Measurements from ENCODE around the gene PRRX1. TPM values are rescaled to one million over a fixed set of nuclear protein-coding genes. Genes with fewer than 3 reads are reported as not detected.

PRRX1 gene
- total RNA-seq, 5 donors from 2014 or later (not counting 1 experiment from before 2014, with no cell fraction given) = 0.07 to 0.50 (median 0.41) TPM; not detected in 2

DNA sequence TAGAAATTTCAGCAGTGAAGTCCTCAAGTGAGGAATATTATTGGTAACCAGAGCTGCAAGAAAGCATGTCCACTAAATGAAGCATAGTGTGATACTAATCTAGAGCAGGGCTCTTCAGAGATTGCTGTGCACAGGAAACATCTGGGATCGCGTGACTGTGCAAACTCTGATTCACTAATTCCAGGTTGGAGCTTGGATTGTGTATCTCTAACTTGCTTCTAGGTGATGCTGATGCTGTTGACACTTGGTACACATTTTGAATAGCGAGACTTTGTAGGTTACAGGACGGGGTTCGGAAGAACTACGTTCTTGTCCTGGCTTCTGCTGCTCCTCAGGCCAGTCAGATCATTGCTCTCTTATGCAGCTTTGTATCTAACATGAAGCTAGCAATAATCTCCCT, 66.5 kb downstream of the PRRX1 start:
- H3K36me3 Mint-ChIP-seq = no peaks in the 10 kb centered on the region
- ChIA-PET POLR2A (no interaction called here), CTCF (no interaction called here)
- Histone ChIP-seq H3K27me3 (replicated peaks in 1 of 2; ENCODE audit: control insufficient read depth in 2 of 2, extremely low read depth in 1 of 2, insufficient read depth in 2 of 2, low read length in 1 of 2) (peaks cover 4 to 6% of the 10 kb centered on the region in 2 experiments), H3K36me3 (ENCODE audit: control insufficient read depth in 2 of 2, extremely low read depth in 1 of 2, insufficient read depth in 1 of 2, low read length in 1 of 2) (no peaks in the 10 kb centered on the region), H3K27ac (ENCODE audit: low read length) (no peak overlapping the region), H3K4me3 (ENCODE audit: control insufficient read depth in 1 of 2, extremely low read depth in 1 of 2, low read length in 1 of 2) (no peak overlapping the region), H3K9me3 (no peaks in the 10 kb centered on the region), H3K4me1 (ENCODE audit: control insufficient read depth in 1 of 2, extremely low read depth in 1 of 2, insufficient read depth in 2 of 2, low read length in 2 of 2) (no peaks in the 10 kb centered on the region)
- no peak overlapping the region for H3K4me3 Mint-ChIP-seq
- H3K27ac Mint-ChIP-seq = no peak overlapping the region
- WGBS (ENCODE audit: insufficient coverage) = 80% methylated on average over 6 of the region's 6 CpGs
- ATAC-seq (replicated peaks in 1 of 4) (no peak), DNase-seq (no peak)
- no peaks in the 10 kb centered on the region for H3K4me1 Mint-ChIP-seq
- H3K9me3 Mint-ChIP-seq = no peaks in the 10 kb centered on the region
- H3K27me3 Mint-ChIP-seq = peaks cover 9 to 12% of the 10 kb centered on the region in 2 donors

- WGBS (ENCODE audit: insufficient coverage) = no CpG with 5 or more reads among the region's 4 CpGs
- Mint-ChIP-seq H3K9me3 (no peaks in the 10 kb centered on the region), H3K36me3 (no peaks in the 10 kb centered on the region), H3K4me1 (no peaks in the 10 kb centered on the region), H3K4me3 (no peak overlapping the region), H3K27ac (no peak overlapping the region), H3K27me3 (peaks cover 8 to 12% of the 10 kb centered on the region in 2 donors)
- H3K27ac ChIP-seq (ENCODE audit: low read length) = no peak overlapping the region
- H3K4me1 ChIP-seq (ENCODE audit: control insufficient read depth in 1 of 2, extremely low read depth in 1 of 2, insufficient read depth in 2 of 2, low read length in 2 of 2) = no peaks in the 10 kb centered on the region
- DNase-seq (no peak), ATAC-seq (replicated peaks in 1 of 4) (no peak)
- ChIA-PET POLR2A (interaction anchor here in 1 of 2 donors (0.5 kb wide), 1 partner anchor 833 kb away, joined by 3 read pairs; no protein-coding TSS in a partner anchor), CTCF (no interaction called here)
- H3K36me3 ChIP-seq (ENCODE audit: control insufficient read depth in 2 of 2, extremely low read depth in 1 of 2, insufficient read depth in 1 of 2, low read length in 1 of 2) = no peaks in the 10 kb centered on the region
- peaks cover 3 to 6% of the 10 kb centered on the region in 2 experiments for H3K27me3 ChIP-seq (replicated peaks in 1 of 2; ENCODE audit: control insufficient read depth in 2 of 2, extremely low read depth in 1 of 2, insufficient read depth in 2 of 2, low read length in 1 of 2)
- no peak overlapping the region for H3K4me3 ChIP-seq (ENCODE audit: control insufficient read depth in 1 of 2, extremely low read depth in 1 of 2, low read length in 1 of 2)
- H3K9me3 ChIP-seq = no peaks in the 10 kb centered on the region
Observed at GRCh38 chr1:170731566-170732251, 67.8 kb downstream of the PRRX1 start.

DNA sequence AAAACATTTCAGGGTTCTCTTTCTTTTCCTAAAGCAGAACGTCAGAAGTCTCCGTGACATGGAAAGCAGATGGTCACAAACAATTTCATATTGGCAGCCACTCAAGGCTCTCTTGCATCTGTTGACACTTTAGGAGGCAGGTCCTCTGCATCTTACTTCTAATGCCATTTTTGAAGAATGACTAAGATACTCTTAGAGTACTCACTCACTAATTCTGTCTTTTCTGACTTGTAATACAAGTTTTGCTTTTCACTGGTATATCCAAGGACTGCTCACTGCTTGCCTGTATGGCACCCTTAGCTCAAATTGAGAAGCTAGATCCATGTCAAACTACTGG, 68.3 kb downstream of the PRRX1 start:
- POLR2A ChIA-PET = interaction anchor here in 1 of 2 donors (0.5 kb wide), 1 partner anchor 834 kb away, joined by 3 read pairs; no protein-coding TSS in a partner anchor
- Histone ChIP-seq H3K27me3 (replicated peaks in 1 of 2; ENCODE audit: control insufficient read depth in 2 of 2, extremely low read depth in 1 of 2, insufficient read depth in 2 of 2, low read length in 1 of 2) (peaks cover 3 to 6% of the 10 kb centered on the region in 2 experiments), H3K9me3 (no peaks in the 10 kb centered on the region), H3K27ac (ENCODE audit: low read length) (no peak overlapping the region), H3K4me1 (ENCODE audit: control insufficient read depth in 1 of 2, extremely low read depth in 1 of 2, insufficient read depth in 2 of 2, low read length in 2 of 2) (no peaks in the 10 kb centered on the region), H3K4me3 (ENCODE audit: control insufficient read depth in 1 of 2, extremely low read depth in 1 of 2, low read length in 1 of 2) (no peak overlapping the region), H3K36me3 (ENCODE audit: control insufficient read depth in 2 of 2, extremely low read depth in 1 of 2, insufficient read depth in 1 of 2, low read length in 1 of 2) (no peaks in the 10 kb centered on the region)
- Mint-ChIP-seq H3K9me3 (no peaks in the 10 kb centered on the region), H3K4me1 (no peaks in the 10 kb centered on the region), H3K4me3 (no peak overlapping the region), H3K36me3 (no peaks in the 10 kb centered on the region), H3K27ac (no peak overlapping the region), H3K27me3 (peaks cover 7 to 12% of the 10 kb centered on the region in 2 donors)
- no peak for DNase-seq
- WGBS (ENCODE audit: insufficient coverage) = 63% methylated on average over 2 of the region's 2 CpGs
- no peak for ATAC-seq (replicated peaks in 1 of 4)
- CTCF ChIA-PET = no interaction called here

DNA sequence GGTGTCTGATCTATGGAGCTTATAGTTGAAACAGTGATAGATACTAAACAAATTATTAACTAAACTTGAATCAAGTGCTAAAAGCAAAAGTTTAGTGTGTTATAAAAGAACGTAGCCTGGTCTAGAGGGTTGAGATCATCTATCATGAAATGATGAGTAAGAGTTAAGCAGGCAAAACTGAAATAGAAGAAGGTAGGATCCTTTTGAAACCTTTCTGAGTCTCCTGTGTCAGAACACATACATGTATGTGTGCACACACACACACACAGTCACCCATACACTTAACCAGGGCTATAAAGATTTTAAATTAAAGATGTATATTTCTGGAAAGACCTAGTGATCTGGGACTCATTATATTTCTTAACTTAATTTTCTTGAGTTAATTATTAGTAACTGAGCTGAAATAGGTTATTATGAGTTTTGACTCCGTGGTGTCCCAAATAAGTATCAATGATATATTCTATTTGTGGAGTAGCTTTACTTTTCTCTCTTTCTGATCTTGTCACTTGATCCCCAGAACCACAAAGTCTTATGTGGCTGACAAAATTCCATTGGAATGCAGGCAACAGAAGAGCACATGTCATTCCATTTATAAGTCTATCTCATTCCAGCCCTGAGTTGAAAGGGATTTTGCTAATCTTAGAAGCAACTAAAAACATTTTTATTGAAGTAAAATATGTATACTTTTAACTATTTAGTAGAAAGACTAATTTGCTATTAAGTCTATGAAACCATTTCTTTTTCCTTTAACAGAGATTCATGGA, 70.7 kb downstream of the PRRX1 start:
- CTCF ChIA-PET = no interaction called here
- H3K36me3 ChIP-seq (ENCODE audit: control insufficient read depth in 2 of 2, extremely low read depth in 1 of 2, insufficient read depth in 1 of 2, low read length in 1 of 2) = no peaks in the 10 kb centered on the region
- POLR2A ChIA-PET = no interaction called here
- ATAC-seq (replicated peaks in 1 of 4) (no peak), DNase-seq (no peak)
- H3K4me1 Mint-ChIP-seq = no peaks in the 10 kb centered on the region
- H3K4me1 ChIP-seq (ENCODE audit: control insufficient read depth in 1 of 2, extremely low read depth in 1 of 2, insufficient read depth in 2 of 2, low read length in 2 of 2) = no peaks in the 10 kb centered on the region
- H3K27ac ChIP-seq (ENCODE audit: low read length) = no peak overlapping the region
- H3K27me3 Mint-ChIP-seq = peaks cover 16 to 17% of the 10 kb centered on the region in 2 donors
- H3K4me3 Mint-ChIP-seq = no peak overlapping the region
- no peaks in the 10 kb centered on the region for H3K9me3 Mint-ChIP-seq
- no peaks in the 10 kb centered on the region for H3K9me3 ChIP-seq
- H3K36me3 Mint-ChIP-seq = no peaks in the 10 kb centered on the region
- WGBS (ENCODE audit: insufficient coverage) = no CpG with 5 or more reads among the region's 2 CpGs
- H3K27ac Mint-ChIP-seq = no peak overlapping the region
- no peak overlapping the region for H3K4me3 ChIP-seq (ENCODE audit: control insufficient read depth in 1 of 2, extremely low read depth in 1 of 2, low read length in 1 of 2)
- peaks cover 3 to 5% of the 10 kb centered on the region in 2 experiments for H3K27me3 ChIP-seq (replicated peaks in 1 of 2; ENCODE audit: control insufficient read depth in 2 of 2, extremely low read depth in 1 of 2, insufficient read depth in 2 of 2, low read length in 1 of 2)

GRCh38 chr1:170735366-170736263, 71.7 kb downstream of the PRRX1 start:
- ChIA-PET CTCF (no interaction called here), POLR2A (no interaction called here)
- no peak overlapping the region for H3K4me3 ChIP-seq (ENCODE audit: control insufficient read depth in 1 of 2, extremely low read depth in 1 of 2, low read length in 1 of 2)
- 81% methylated on average over 2 of the region's 2 CpGs for WGBS (ENCODE audit: insufficient coverage)
- no peaks in the 10 kb centered on the region for H3K4me1 ChIP-seq (ENCODE audit: control insufficient read depth in 1 of 2, extremely low read depth in 1 of 2, insufficient read depth in 2 of 2, low read length in 2 of 2)
- H3K27ac ChIP-seq (ENCODE audit: low read length) = no peak overlapping the region
- DNase-seq (no peak), ATAC-seq (replicated peaks in 1 of 4) (no peak)
- Mint-ChIP-seq H3K27me3 (peaks cover 20 to 21% of the 10 kb centered on the region in 2 donors), H3K4me1 (no peaks in the 10 kb centered on the region), H3K4me3 (no peak overlapping the region), H3K27ac (no peak overlapping the region), H3K9me3 (peaks cover 0 to 5% (median 0%) of the 10 kb centered on the region in 3 donors), H3K36me3 (no peaks in the 10 kb centered on the region)
- H3K9me3 ChIP-seq = no peaks in the 10 kb centered on the region
- H3K36me3 ChIP-seq (ENCODE audit: control insufficient read depth in 2 of 2, extremely low read depth in 1 of 2, insufficient read depth in 1 of 2, low read length in 1 of 2) = no peaks in the 10 kb centered on the region
- H3K27me3 ChIP-seq (replicated peaks in 1 of 2; ENCODE audit: control insufficient read depth in 2 of 2, extremely low read depth in 1 of 2, insufficient read depth in 2 of 2, low read length in 1 of 2) = peaks cover under 1 to 3% of the 10 kb centered on the region in 2 experiments

GRCh38 chr1:170739803-170740202, 75.9 kb downstream of the PRRX1 start:
- H3K27me3 Mint-ChIP-seq = peaks cover 17 to 24% of the 10 kb centered on the region in 2 donors
- H3K4me3 ChIP-seq (ENCODE audit: control insufficient read depth in 1 of 2, extremely low read depth in 1 of 2, low read length in 1 of 2) = no peak overlapping the region
- H3K9me3 ChIP-seq = no peaks in the 10 kb centered on the region
- no peaks in the 10 kb centered on the region for H3K36me3 Mint-ChIP-seq
- H3K4me3 Mint-ChIP-seq = no peak overlapping the region
- H3K27ac ChIP-seq (ENCODE audit: low read length) = no peak overlapping the region
- peaks cover 0 to 8% of the 10 kb centered on the region in 2 experiments for H3K27me3 ChIP-seq (replicated peaks in 1 of 2; ENCODE audit: control insufficient read depth in 2 of 2, extremely low read depth in 1 of 2, insufficient read depth in 2 of 2, low read length in 1 of 2)
- H3K4me1 Mint-ChIP-seq = no peaks in the 10 kb centered on the region
- peaks cover 2 to 22% (median 15%) of the 10 kb centered on the region in 3 donors for H3K9me3 Mint-ChIP-seq
- POLR2A ChIA-PET = no interaction called here
- no peaks in the 10 kb centered on the region for H3K36me3 ChIP-seq (ENCODE audit: control insufficient read depth in 2 of 2, extremely low read depth in 1 of 2, insufficient read depth in 1 of 2, low read length in 1 of 2)
- ATAC-seq (replicated peaks in 1 of 4) = no peak
- DNase-seq = no peak
- H3K4me1 ChIP-seq (ENCODE audit: control insufficient read depth in 1 of 2, extremely low read depth in 1 of 2, insufficient read depth in 2 of 2, low read length in 2 of 2) = no peaks in the 10 kb centered on the region
- WGBS (ENCODE audit: insufficient coverage) = 93% methylated on average over 1 of the region's 1 CpG
- no peak overlapping the region for H3K27ac Mint-ChIP-seq
- CTCF ChIA-PET = no interaction called here
